NCI-H1930 (cell line): Measurements from ENCODE around the gene ZNF462.
"Not testable (repeated sequence)": the region's sequence is repeated elsewhere in the genome, so short reads cannot be mapped to it uniquely, and the experiment has no call there.

Experiments used
- DNase-seq, 2 experiments: peaks; one replicate each; lab custom pipeline; 2025; lab: John Stamatoyannopoulos, UW

ZNF462 gene

GRCh38 chr9:106962122-106962521, 99.2 kb downstream of the ZNF462 start:
- no peak for DNase-seq

GRCh38 chr9:106962615-106963363, 99.8 kb downstream of the ZNF462 start:
- DNase-seq = no peak

- no peak for DNase-seq
These were observed 100.7 kb downstream of the ZNF462 start for GRCh38 chr9:106963684-106964083.

GRCh38 chr9:106964329-106964728, 101.4 kb downstream of the ZNF462 start:
- DNase-seq = no peak

- DNase-seq = no peak
These were observed 102.0 kb downstream of the ZNF462 start for GRCh38 chr9:106964822-106965525.

GRCh38 chr9:106966481-106966880, 103.5 kb downstream of the ZNF462 start:
- no peak for DNase-seq

GRCh38 chr9:106969696-106970095, 106.7 kb downstream of the ZNF462 start:
- peak; percentile 3 to 38 for DNase-seq

GRCh38 chr9:106970219-106970975, 107.4 kb downstream of the ZNF462 start:
- DNase-seq = no peak

GRCh38 chr9:106970976-106971457, 108.1 kb downstream of the ZNF462 start:
- DNase-seq = no peak

- DNase-seq = no peak
These were observed 109.1 kb downstream of the ZNF462 start for GRCh38 chr9:106972082-106972481.

GRCh38 chr9:106974341-106974740, 111.4 kb downstream of the ZNF462 start:
- DNase-seq = no peak

- no peak for DNase-seq
These were observed 113.8 kb downstream of the ZNF462 start for GRCh38 chr9:106976772-106977171.

GRCh38 chr9:106980551-106981101, 117.7 kb downstream of the ZNF462 start:
- DNase-seq = no peak

- DNase-seq = no peak
These were observed 118.7 kb downstream of the ZNF462 start for GRCh38 chr9:106981396-106982287.

- no peak for DNase-seq
These were observed 119.7 kb downstream of the ZNF462 start for GRCh38 chr9:106982636-106983035.

GRCh38 chr9:106983346-106983745, 120.4 kb downstream of the ZNF462 start:
- DNase-seq = no peak

- not testable (repeated sequence) for DNase-seq
These were observed 126.9 kb downstream of the ZNF462 start for GRCh38 chr9:106989904-106990303.

- no peak for DNase-seq
These were observed 129.2 kb downstream of the ZNF462 start for GRCh38 chr9:106992186-106992585.

- DNase-seq = no peak
These were observed 130.6 kb downstream of the ZNF462 start for GRCh38 chr9:106993603-106994002.

- no peak for DNase-seq
These were observed 131.5 kb downstream of the ZNF462 start for GRCh38 chr9:106994463-106994862.

GRCh38 chr9:107000218-107000617, 137.3 kb downstream of the ZNF462 start:
- DNase-seq = no peak
